Panc1 (cell line): Measurements from ENCODE around the gene FKBP10. TPM values are rescaled to one million over a fixed set of nuclear protein-coding genes. Genes with fewer than 3 reads are reported as not detected.

ENCODE experiments used
- ATAC-seq: fragments of 200-7000 bp; cut with Tn5 transposase; 2 replicates; pipeline ENCODE4 v1.9.1; 2020; ENCODE audit warnings: mild to moderate bottlenecking, moderate library complexity
- BruUV-seq: library from RNA; stranded (reverse); fragments of 400-500 nt; replicated peaks from 2 replicates; lab custom pipeline; 2021; lab: Mats Ljungman, UMichigan
- CTCF ChIA-PET: fragments of 300-600 bp; sonication (Branson Sonifier 250); formaldehyde crosslinking; loops from one replicate; lab custom pipeline; 2022; ENCODE audit warnings: antibody characterized with exemption; lab: Charles Lee
- POLR2A ChIA-PET: fragments of 300-600 bp; sonication (Branson Sonifier 250); formaldehyde crosslinking; loops from one replicate; lab custom pipeline; 2022; ENCODE audit warnings: antibody characterized with exemption; lab: Charles Lee
- DNase-seq: peaks from one replicate; pipeline ENCODE4 v3.0.0-alpha.2; 2010; ENCODE audit warnings: low read depth, low spot score
- H3K27ac ChIP-seq: 2 replicates; pipeline ENCODE4 v1.5.1; 2011; ENCODE audit warnings: mild to moderate bottlenecking, low read length, inconsistent platforms
- H3K27me3 ChIP-seq: fragments of 200-500 bp; sonication (Bioruptor generic); 2 replicates; pipeline ENCODE4 v1.6.0; 2014; ENCODE audit warnings: low read length, inconsistent platforms; ENCODE audit not compliant: control insufficient read depth, insufficient read depth
- H3K36me3 ChIP-seq: fragments of 200-500 bp; sonication (Bioruptor generic); 2 replicates; pipeline ENCODE4 v1.5.1; 2014; ENCODE audit warnings: inconsistent platforms, mild to moderate bottlenecking, low read length, moderate library complexity; ENCODE audit not compliant: control insufficient read depth, insufficient read depth
- H3K4me1 ChIP-seq: 2 replicates; pipeline ENCODE4 v1.5.1; 2011; ENCODE audit warnings: inconsistent platforms, mild to moderate bottlenecking, low read length, moderate library complexity; ENCODE audit not compliant: control insufficient read depth, insufficient read depth
- H3K4me3 ChIP-seq, 2 experiments: 2 replicates each; pipeline ENCODE4 v1.5.1; 2011 to 2012; ENCODE audit warnings: low read depth in 2 of 2, low read length in 2 of 2, mild to moderate bottlenecking in 2 of 2, inconsistent platforms in 1 of 2, moderate library complexity in 1 of 2
- H3K9me3 ChIP-seq: fragments of 200-500 bp; sonication (Bioruptor generic); 2 replicates; pipeline ENCODE4 v1.5.1; 2014; ENCODE audit warnings: low read depth, mild to moderate bottlenecking, inconsistent platforms, low read length, moderate library complexity; ENCODE audit not compliant: control insufficient read depth, insufficient read depth
- CTCF ChIP-seq: fragments of 450-650 bp; IDR thresholded peaks from 2 replicates; pipeline ENCODE4 v1.5.1; 2017; ENCODE audit warnings: mild to moderate bottlenecking
- POLR2AphosphoS5 ChIP-seq: IDR thresholded peaks from 2 replicates; pipeline ENCODE4 v1.6.1; 2012; ENCODE audit warnings: mild to moderate bottlenecking, low read depth, low read length, moderate library complexity
- REST ChIP-seq, 2 experiments: IDR thresholded peaks; 2 replicates each; pipeline ENCODE4 v1.6.1; 2011 to 2012; ENCODE audit warnings: low read depth in 2 of 2, control low read depth in 1 of 2, low read length in 1 of 2, mild to moderate bottlenecking in 1 of 2, moderate library complexity in 1 of 2; ENCODE audit not compliant: insufficient read depth in 1 of 2
- SIN3A ChIP-seq: IDR thresholded peaks from 2 replicates; pipeline ENCODE4 v1.6.1; 2012; ENCODE audit warnings: low read depth, mild to moderate bottlenecking, low read length, moderate library complexity, borderline replicate concordance; ENCODE audit not compliant: insufficient read depth
- TCF7L2 ChIP-seq: IDR thresholded peaks from 2 replicates; pipeline ENCODE4 v1.6.1; 2011; ENCODE audit warnings: mild to moderate bottlenecking, low read depth, low read length, inconsistent platforms
- in situ Hi-C: cut with HindIII; loops from 2 replicates; pipeline ENCODE4 v1.10.0; 2016; ENCODE audit warnings: low sequenced_read_pairs, low pct_unique_long_range_greater_than_20kb
- intact Hi-C: fragments of 100-400 bp; cut with micrococcal nuclease; formaldehyde crosslinking; loops from one replicate; pipeline ENCODE4 v1.10.0; 2022; ENCODE audit not compliant: unreplicated experiment
- total RNA-seq: library from RNA; stranded (reverse); gene quantifications from one replicate; pipeline ENCODE4 v1.2.1, GENCODE V29; 2021; ENCODE audit not compliant: unreplicated experiment

The FKBP10 gene
- total RNA-seq, 1 experiment from 2014 or later = 190 TPM

- CTCF ChIA-PET = no interaction called here
- no peak for TF ChIP-seq POLR2AphosphoS5
- no peak for TF ChIP-seq TCF7L2
- no peak for TF ChIP-seq CTCF
- no peak for TF ChIP-seq SIN3A
- TF ChIP-seq REST (IDR thresholded peaks at IDR 0.05; ENCODE audit: insufficient read depth in 1 of 2, low read depth in 2 of 2, low read length in 1 of 2) = no peak
- H3K9me3 ChIP-seq = no peaks in the 10 kb centered on the region
- in situ Hi-C loops = no loop called here
- no peak overlapping the region for H3K4me3 ChIP-seq
- no peaks in the 10 kb centered on the region for H3K27me3 ChIP-seq
- ATAC-seq (no peak), DNase-seq (no peak)
- H3K27ac ChIP-seq = no peak overlapping the region
- intact Hi-C loops = no loop called here
- no TSS peak for BruUV-seq
- peaks cover 16% of the 10 kb centered on the region for H3K36me3 ChIP-seq
- H3K4me1 ChIP-seq = peaks cover 13% of the 10 kb centered on the region
- POLR2A ChIA-PET = no interaction called here
Observed at GRCh38 chr17:41768682-41769288, 44.0 kb upstream of the FKBP10 start.

GRCh38 chr17:41769346-41769862 is 43.4 kb upstream of the FKBP10 start:
- intact Hi-C loops = no loop called here
- H3K4me3 ChIP-seq = no peak overlapping the region
- no peaks in the 10 kb centered on the region for H3K9me3 ChIP-seq
- CTCF ChIA-PET = no interaction called here
- ATAC-seq (no peak), DNase-seq (no peak)
- no peak overlapping the region for H3K27ac ChIP-seq
- TSS peak; percentile 42 for BruUV-seq
- POLR2A ChIA-PET = no interaction called here
- peaks cover 20% of the 10 kb centered on the region for H3K4me1 ChIP-seq
- peaks cover 16% of the 10 kb centered on the region for H3K36me3 ChIP-seq
- no peak for TF ChIP-seq REST (IDR thresholded peaks at IDR 0.05; ENCODE audit: insufficient read depth in 1 of 2, low read depth in 2 of 2, low read length in 1 of 2)
- no peak for TF ChIP-seq SIN3A
- TF ChIP-seq POLR2AphosphoS5 = no peak
- TF ChIP-seq TCF7L2 = no peak
- TF ChIP-seq CTCF = no peak
- in situ Hi-C loops = no loop called here
- no peaks in the 10 kb centered on the region for H3K27me3 ChIP-seq
